Neuronal stem cell (in vitro differentiated cells): Measurements from ENCODE around the gene MXI1.
A peak's percentile ranks its signal among the peaks of the same experiment; 100 is the strongest.

Experiments
- DNase-seq: peaks from one replicate; pipeline ENCODE4 v3.0.0-alpha.2; 2013; ENCODE audit warnings: low spot score
- H2AFZ ChIP-seq: one replicate; pipeline ENCODE4 v1.6.1; 2013; ENCODE audit warnings: mild to moderate bottlenecking, low read length, inconsistent platforms
- H2AK5ac ChIP-seq: 2 replicates; pipeline ENCODE4 v1.6.1; 2013; ENCODE audit warnings: low read depth, mild to moderate bottlenecking, inconsistent platforms, low read length, moderate library complexity, mixed read lengths
- H2BK120ac ChIP-seq: 2 replicates; pipeline ENCODE4 v1.6.1; 2013; ENCODE audit warnings: low read depth, mild to moderate bottlenecking, inconsistent platforms, low read length, moderate library complexity, mixed read lengths
- H2BK12ac ChIP-seq: one replicate; pipeline ENCODE4 v1.6.1; 2013; ENCODE audit warnings: low read length, inconsistent platforms
- H2BK15ac ChIP-seq: 2 replicates; pipeline ENCODE4 v1.6.1; 2013; ENCODE audit warnings: mild to moderate bottlenecking, low read length, inconsistent platforms, mixed read lengths
- H2BK5ac ChIP-seq: one replicate; pipeline ENCODE4 v1.6.1; 2013; ENCODE audit warnings: inconsistent platforms, mild to moderate bottlenecking, low read length, moderate library complexity
- H3K14ac ChIP-seq: one replicate; pipeline ENCODE4 v1.6.1; 2013; ENCODE audit warnings: low read length, inconsistent platforms
- H3K18ac ChIP-seq: 2 replicates; pipeline ENCODE4 v1.6.1; 2013; ENCODE audit warnings: low read length, inconsistent platforms
- H3K23ac ChIP-seq: 2 replicates; pipeline ENCODE4 v1.6.1; 2013; ENCODE audit warnings: low read depth, mild to moderate bottlenecking, mixed read lengths, low read length, inconsistent platforms; ENCODE audit not compliant: poor library complexity
- H3K27ac ChIP-seq: replicated peaks from 3 replicates; pipeline ENCODE4 v1.5.1; 2013; ENCODE audit warnings: low read length, inconsistent platforms
- H3K27me3 ChIP-seq, 3 experiments: 2 replicates each; pipeline ENCODE4 v1.6.1; 2013; ENCODE audit warnings: low read length in 3 of 3, mild to moderate bottlenecking in 2 of 3, inconsistent platforms in 1 of 3, low read depth in 1 of 3, mixed read lengths in 1 of 3, moderate library complexity in 1 of 3; ENCODE audit not compliant: control insufficient read depth in 3 of 3, insufficient read depth in 3 of 3
- H3K36me3 ChIP-seq, 2 donors: replicated peaks in 1 of 2; 2 replicates each; pipeline ENCODE4 v1.6.1; 2013; ENCODE audit warnings: low read length in 2 of 2; ENCODE audit not compliant: control insufficient read depth in 2 of 2, insufficient read depth in 2 of 2
- H3K4ac ChIP-seq: 2 replicates; pipeline ENCODE4 v1.6.1; 2013; ENCODE audit warnings: inconsistent platforms, mild to moderate bottlenecking, low read length, moderate library complexity
- H3K4me1 ChIP-seq, 2 donors: 1 replicate in 1 of 2; 2 replicates in 1 of 2; pipeline ENCODE4 v1.6.1; 2013; ENCODE audit warnings: low read length in 2 of 2, low read depth in 1 of 2; ENCODE audit not compliant: control insufficient read depth in 2 of 2, insufficient read depth in 1 of 2
- H3K4me2 ChIP-seq: one replicate; pipeline ENCODE4 v1.6.1; 2013; ENCODE audit warnings: mild to moderate bottlenecking, low read length, inconsistent platforms; ENCODE audit not compliant: insufficient read depth, poor library complexity, severe bottlenecking
- H3K4me3 ChIP-seq, 2 donors: 2 replicates each; pipeline ENCODE4 v1.5.1; 2013; ENCODE audit warnings: low read length in 2 of 2, mild to moderate bottlenecking in 2 of 2, inconsistent platforms in 1 of 2, moderate library complexity in 1 of 2
- H3K79me1 ChIP-seq: one replicate; pipeline ENCODE4 v1.6.1; 2013; ENCODE audit warnings: low read depth, mild to moderate bottlenecking, inconsistent platforms, low read length, moderate library complexity
- H3K9ac ChIP-seq: one replicate; pipeline ENCODE4 v1.6.1; 2013; ENCODE audit warnings: mild to moderate bottlenecking, low read depth, low read length, inconsistent platforms; ENCODE audit not compliant: poor library complexity
- H3K9me3 ChIP-seq, 2 donors: replicated peaks in 1 of 2; 2 replicates each; pipeline versions ENCODE3 to v1.6.1; 2013; ENCODE audit warnings: low read length in 2 of 2, mild to moderate bottlenecking in 2 of 2, inconsistent platforms in 1 of 2, low read depth in 1 of 2, mixed read lengths in 1 of 2, moderate library complexity in 1 of 2; ENCODE audit not compliant: control insufficient read depth in 2 of 2, insufficient read depth in 1 of 2
- H4K8ac ChIP-seq: one replicate; pipeline ENCODE4 v1.6.1; 2013; ENCODE audit warnings: low read depth, mild to moderate bottlenecking, inconsistent platforms, low read length, moderate library complexity
- H4K91ac ChIP-seq: one replicate; pipeline ENCODE4 v1.6.1; 2013; ENCODE audit warnings: low read length, low read depth, mild to moderate bottlenecking, inconsistent platforms; ENCODE audit not compliant: poor library complexity
- WGBS, 2 donors: extraction: QIAGEN DNeasy Blood & Tissue Kit; methylation state at CpG; one replicate each; pipeline ENCODE4 v1.1.7; 2013; ENCODE audit warnings: missing lambda C conversion rate in 2 of 2, mixed read lengths in 1 of 2; ENCODE audit not compliant: insufficient read length in 2 of 2, insufficient replicate concordance in 1 of 2; ENCODE audit errors: extremely low coverage in 2 of 2; 5-methylcytosine and 5-hydroxymethylcytosine counted together

MXI1 gene

DNA sequence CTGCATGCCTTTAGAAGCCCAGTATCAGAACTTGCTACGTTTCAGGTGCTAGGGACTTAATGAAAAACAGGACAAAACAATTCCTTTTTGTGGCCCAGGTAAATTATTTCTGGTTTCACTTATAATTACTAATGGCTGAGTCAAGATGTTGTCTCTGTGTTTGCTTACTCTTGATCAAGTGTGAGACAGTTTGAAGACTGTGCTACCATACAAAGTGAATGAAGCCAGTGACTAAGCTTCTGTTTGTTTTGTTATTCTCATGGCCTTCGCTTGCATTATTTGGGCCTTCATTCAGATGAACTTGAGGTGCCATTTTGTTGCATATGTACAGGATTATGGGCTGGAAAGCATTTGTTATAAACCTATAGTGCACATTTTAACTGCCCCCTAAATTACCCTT is 79.4 kb downstream of the MXI1 start:
- H2BK5ac ChIP-seq: no peak overlapping the region
- H3K14ac ChIP-seq: no peak overlapping the region
- H4K8ac ChIP-seq: no peak overlapping the region
- no peaks in the 10 kb centered on the region for H3K9me3 ChIP-seq
- H2BK120ac ChIP-seq: no peak overlapping the region
- H4K91ac ChIP-seq: no peak overlapping the region
- no peak for DNase-seq
- H3K4me1 ChIP-seq: no peaks in the 10 kb centered on the region
- H3K4me2 ChIP-seq: no peak overlapping the region
- no peak overlapping the region for H2BK15ac ChIP-seq
- H3K79me1 ChIP-seq: no peaks in the 10 kb centered on the region
- H3K4ac ChIP-seq: no peak overlapping the region
- H3K9ac ChIP-seq: no peak overlapping the region
- no peak overlapping the region for H3K4me3 ChIP-seq
- H3K18ac ChIP-seq: no peak overlapping the region
- no peak overlapping the region for H2AK5ac ChIP-seq
- H3K36me3 ChIP-seq: peaks cover 4 to 85% of the 10 kb centered on the region in 2 donors
- H3K23ac ChIP-seq: no peak overlapping the region
- H3K27ac ChIP-seq: no peak overlapping the region
- WGBS, 2 donors: no CpG with 5 or more reads among the region's 2 CpGs
- no peak overlapping the region for H2AFZ ChIP-seq
- no peaks in the 10 kb centered on the region for H3K27me3 ChIP-seq
- no peak overlapping the region for H2BK12ac ChIP-seq

DNA sequence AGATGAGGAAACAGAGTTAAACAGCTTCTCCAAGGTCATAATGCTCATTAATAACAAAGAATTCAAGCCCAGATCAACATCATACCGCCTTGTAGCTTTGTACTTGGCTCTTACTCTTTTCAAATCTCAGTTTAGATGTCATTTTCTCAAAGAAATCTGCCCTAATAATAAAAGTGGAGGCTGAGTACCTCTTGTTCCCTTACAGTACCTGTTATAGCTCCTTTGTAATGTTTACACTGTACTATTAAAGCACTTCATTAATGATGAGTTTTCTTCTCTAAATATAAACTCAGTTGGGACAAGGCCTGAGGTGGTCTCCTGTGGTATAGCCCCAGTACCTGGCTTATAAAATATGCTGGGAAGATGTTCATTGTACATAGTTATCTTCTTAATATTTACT is 89.6 kb downstream of the MXI1 start:
- whole genome bisulfite sequencing, 2 donors: no CpG with 5 or more reads among the region's 1 CpG
- no peaks in the 10 kb centered on the region for H3K27me3 ChIP-seq
- H3K36me3 ChIP-seq: peaks cover 26 to 100% of the 10 kb centered on the region in 2 donors
- H4K91ac ChIP-seq: no peak overlapping the region
- H2BK15ac ChIP-seq: no peak overlapping the region
- H3K23ac ChIP-seq: no peak overlapping the region
- H3K18ac ChIP-seq: no peak overlapping the region
- no peak for DNase-seq
- H2AFZ ChIP-seq: no peak overlapping the region
- no peak overlapping the region for H3K14ac ChIP-seq
- no peak overlapping the region for H2BK120ac ChIP-seq
- H3K4me1 ChIP-seq: peaks cover 0 to under 1% of the 10 kb centered on the region in 2 donors
- no peak overlapping the region for H3K27ac ChIP-seq
- H3K4ac ChIP-seq: no peak overlapping the region
- H3K9me3 ChIP-seq: no peaks in the 10 kb centered on the region
- no peak overlapping the region for H4K8ac ChIP-seq
- no peak overlapping the region for H2BK12ac ChIP-seq
- H3K9ac ChIP-seq: no peak overlapping the region
- H2AK5ac ChIP-seq: no peak overlapping the region
- H3K79me1 ChIP-seq: no peaks in the 10 kb centered on the region
- H3K4me2 ChIP-seq: no peak overlapping the region
- H2BK5ac ChIP-seq: no peak overlapping the region
- no peak overlapping the region for H3K4me3 ChIP-seq

DNA sequence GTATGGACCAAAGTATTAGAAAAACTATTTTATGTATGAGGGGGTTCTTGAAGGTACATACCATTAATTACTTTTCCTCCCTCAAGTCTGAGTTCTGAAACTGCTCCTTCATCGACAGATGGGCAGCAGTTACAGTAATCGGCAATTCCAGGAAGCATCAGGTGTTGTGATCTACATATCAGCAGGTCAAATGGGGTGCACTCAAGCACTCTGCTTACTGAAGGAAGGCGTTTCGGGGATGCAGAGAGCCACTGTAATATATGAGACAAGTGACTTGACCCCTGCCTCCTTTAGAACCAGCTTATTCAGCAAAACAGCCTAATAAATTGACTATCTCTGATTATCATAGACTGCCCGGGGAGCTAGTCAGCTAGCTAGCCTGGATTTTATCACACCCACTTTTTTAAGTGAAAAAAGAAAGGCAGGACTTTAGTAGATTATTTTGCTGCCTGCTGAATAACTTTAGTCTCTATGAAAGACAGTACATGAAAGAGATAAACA is 93.1 kb downstream of the MXI1 start:
- no peak overlapping the region for H3K4ac ChIP-seq
- WGBS, 2 donors: no CpG with 5 or more reads among the region's 5 CpGs
- no peak overlapping the region for H2BK5ac ChIP-seq
- no peaks in the 10 kb centered on the region for H3K9me3 ChIP-seq
- no peak overlapping the region for H3K18ac ChIP-seq
- H3K79me1 ChIP-seq: peaks cover 1% of the 10 kb centered on the region
- no peak overlapping the region for H3K4me3 ChIP-seq
- H3K36me3 ChIP-seq: peaks cover 23 to 81% of the 10 kb centered on the region in 2 donors
- no peak for DNase-seq
- H3K4me1 ChIP-seq: peaks cover 4 to 6% of the 10 kb centered on the region in 2 donors
- no peak overlapping the region for H3K14ac ChIP-seq
- H3K27me3 ChIP-seq: no peaks in the 10 kb centered on the region
- no peak overlapping the region for H2BK12ac ChIP-seq
- no peak overlapping the region for H2AFZ ChIP-seq
- H3K4me2 ChIP-seq: no peak overlapping the region
- no peak overlapping the region for H2BK15ac ChIP-seq
- no peak overlapping the region for H3K23ac ChIP-seq
- H4K8ac ChIP-seq: no peak overlapping the region
- H2BK120ac ChIP-seq: no peak overlapping the region
- H3K27ac ChIP-seq: no peak overlapping the region
- no peak overlapping the region for H2AK5ac ChIP-seq
- no peak overlapping the region for H3K9ac ChIP-seq
- no peak overlapping the region for H4K91ac ChIP-seq

DNA sequence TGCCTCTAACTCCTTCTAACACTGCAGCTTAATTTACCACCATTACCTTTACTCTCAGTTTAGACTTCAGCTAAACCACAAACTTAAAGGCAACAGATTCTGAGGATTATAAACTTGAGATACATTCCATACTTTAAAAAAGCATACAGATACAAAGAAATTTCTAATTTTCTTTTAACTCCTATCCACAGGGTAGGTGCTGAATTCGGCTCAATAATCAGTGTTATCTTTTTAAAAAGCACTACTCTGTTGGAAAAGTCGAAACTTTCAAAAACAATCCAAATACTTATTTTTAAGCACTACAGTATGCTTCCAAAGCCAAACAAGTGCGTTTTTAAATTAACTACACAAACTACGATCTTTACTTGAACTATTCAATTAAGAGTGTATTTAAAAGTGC is 96.3 kb downstream of the MXI1 start:
- H3K79me1 ChIP-seq: peaks cover 1% of the 10 kb centered on the region
- no peak overlapping the region for H3K23ac ChIP-seq
- H3K27me3 ChIP-seq: no peaks in the 10 kb centered on the region
- H3K4me1 ChIP-seq: peaks cover 4 to 6% of the 10 kb centered on the region in 2 donors
- H4K8ac ChIP-seq: no peak overlapping the region
- no peak overlapping the region for H3K14ac ChIP-seq
- no peak overlapping the region for H2AK5ac ChIP-seq
- H3K18ac ChIP-seq: no peak overlapping the region
- H2BK12ac ChIP-seq: no peak overlapping the region
- no peak overlapping the region for H2BK15ac ChIP-seq
- no peak overlapping the region for H3K27ac ChIP-seq
- no peak overlapping the region for H2AFZ ChIP-seq
- H3K9me3 ChIP-seq: no peaks in the 10 kb centered on the region
- no peak overlapping the region for H4K91ac ChIP-seq
- no peak overlapping the region for H2BK120ac ChIP-seq
- peaks cover 14 to 49% of the 10 kb centered on the region in 2 donors for H3K36me3 ChIP-seq
- H3K4me3 ChIP-seq: peak overlapping the region; percentile 89 to 90
- no peak overlapping the region for H3K4ac ChIP-seq
- WGBS, 2 donors: no CpG with 5 or more reads among the region's 4 CpGs
- no peak overlapping the region for H2BK5ac ChIP-seq
- no peak for DNase-seq
- H3K4me2 ChIP-seq: no peak overlapping the region
- no peak overlapping the region for H3K9ac ChIP-seq
